Ammon's horn (tissue), 1 donor: ENCODE results near the gene SREBF1.

Experiments used
- DNase-seq: peaks from one replicate; pipeline ENCODE4 v3.0.0-alpha.2; 2016; ENCODE audit warnings: low spot score

Gene SREBF1

GRCh38 chr17:17795946-17796786 lies 40.6 kb downstream of the SREBF1 start:
- no peak for DNase-seq

GRCh38 chr17:17795296-17795695 lies 41.5 kb downstream of the SREBF1 start:
- no peak for DNase-seq

- DNase-seq: no peak
Measured at GRCh38 chr17:17794382-17794781, 42.4 kb downstream of the SREBF1 start.

DNA sequence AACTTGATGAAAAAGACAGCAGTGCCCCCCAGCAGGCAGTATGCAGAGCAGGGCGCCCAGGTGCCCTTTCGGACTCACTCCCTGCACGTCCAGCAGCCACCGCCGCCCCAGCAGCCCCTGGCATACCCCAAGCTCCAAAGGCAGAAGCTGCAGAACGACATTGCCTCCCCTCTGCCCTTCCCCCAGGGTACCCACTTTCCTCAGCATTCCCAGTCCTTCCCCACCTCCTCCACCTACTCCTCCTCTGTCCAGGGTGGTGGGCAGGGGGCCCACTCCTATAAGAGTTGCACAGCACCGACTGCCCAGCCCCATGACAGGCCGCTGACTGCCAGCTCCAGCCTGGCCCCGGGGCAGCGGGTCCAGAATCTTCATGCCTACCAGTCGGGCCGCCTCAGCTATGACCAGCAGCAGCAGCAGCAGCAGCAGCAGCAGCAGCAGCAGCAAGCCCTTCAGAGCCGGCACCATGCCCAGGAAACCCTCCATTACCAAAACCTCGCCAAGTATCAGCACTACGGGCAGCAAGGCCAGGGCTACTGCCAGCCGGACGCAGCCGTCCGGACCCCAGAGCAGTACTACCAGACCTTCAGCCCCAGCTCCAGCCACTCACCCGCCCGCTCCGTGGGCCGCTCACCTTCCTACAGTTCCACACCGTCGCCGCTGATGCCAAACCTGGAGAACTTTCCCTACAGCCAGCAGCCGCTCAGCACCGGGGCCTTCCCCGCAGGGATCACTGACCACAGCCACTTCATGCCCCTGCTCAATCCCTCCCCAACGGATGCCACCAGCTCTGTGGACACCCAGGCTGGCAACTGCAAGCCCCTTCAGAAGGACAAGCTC lies 43.2 kb downstream of the SREBF1 start:
- DNase-seq: no peak

DNA sequence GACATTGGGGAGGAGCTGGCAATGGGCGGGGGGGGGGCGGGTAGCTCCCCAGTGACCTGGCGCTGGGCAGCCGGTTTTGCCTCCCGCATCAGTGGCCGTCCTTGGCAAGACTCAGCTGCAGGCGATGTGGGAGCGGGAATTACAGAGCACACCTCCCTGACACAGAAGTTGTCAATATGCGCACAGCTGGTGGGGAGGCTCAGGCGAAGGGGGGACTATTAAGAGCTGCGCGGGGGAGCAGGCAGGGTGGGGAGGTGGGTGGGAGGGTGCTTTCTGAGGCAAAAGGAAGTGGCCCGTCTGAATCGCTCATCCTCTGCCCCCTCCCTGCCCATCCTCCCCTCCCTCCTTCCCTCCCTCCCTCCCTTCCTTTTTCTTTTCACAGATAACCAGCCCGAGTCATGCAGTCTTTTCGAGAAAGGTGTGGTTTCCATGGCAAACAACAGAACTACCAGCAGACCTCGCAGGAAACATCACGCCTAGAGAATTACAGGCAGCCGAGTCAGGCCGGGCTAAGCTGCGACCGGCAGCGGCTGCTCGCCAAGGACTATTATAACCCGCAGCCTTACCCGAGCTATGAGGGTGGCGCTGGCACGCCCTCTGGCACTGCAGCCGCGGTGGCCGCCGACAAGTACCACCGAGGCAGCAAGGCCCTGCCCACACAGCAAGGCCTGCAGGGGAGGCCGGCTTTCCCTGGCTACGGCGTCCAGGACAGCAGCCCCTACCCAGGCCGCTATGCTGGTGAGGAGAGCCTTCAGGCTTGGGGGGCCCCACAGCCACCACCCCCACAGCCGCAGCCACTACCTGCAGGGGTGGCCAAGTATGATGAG lies 44.0 kb downstream of the SREBF1 start:
- peak; percentile 67 for DNase-seq

DNA sequence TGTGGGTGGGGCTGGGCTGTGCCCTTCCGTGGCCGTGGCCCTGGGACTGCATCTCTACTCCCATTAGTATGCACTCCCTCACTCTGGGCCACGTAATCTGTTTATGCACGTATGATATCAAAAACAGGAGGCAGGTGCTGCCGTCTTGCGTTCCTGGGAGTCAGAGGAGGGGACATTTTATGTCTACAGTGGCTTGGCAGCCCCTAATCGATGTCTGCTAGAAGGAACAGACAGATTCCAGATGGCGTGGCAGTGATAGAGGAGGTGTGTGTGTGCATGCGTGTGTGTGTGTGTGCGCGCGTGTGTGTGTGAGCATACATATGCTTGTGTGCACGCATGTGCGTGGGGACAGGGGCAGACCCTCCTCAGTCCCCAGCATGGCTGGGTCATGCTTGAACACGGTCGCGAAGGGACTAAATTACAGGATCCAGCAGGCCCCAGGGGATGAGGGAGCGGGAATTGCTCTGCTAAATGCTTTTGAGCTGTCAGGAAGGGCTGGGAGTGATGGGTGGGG lies 44.7 kb downstream of the SREBF1 start:
- DNase-seq: no peak

DNA sequence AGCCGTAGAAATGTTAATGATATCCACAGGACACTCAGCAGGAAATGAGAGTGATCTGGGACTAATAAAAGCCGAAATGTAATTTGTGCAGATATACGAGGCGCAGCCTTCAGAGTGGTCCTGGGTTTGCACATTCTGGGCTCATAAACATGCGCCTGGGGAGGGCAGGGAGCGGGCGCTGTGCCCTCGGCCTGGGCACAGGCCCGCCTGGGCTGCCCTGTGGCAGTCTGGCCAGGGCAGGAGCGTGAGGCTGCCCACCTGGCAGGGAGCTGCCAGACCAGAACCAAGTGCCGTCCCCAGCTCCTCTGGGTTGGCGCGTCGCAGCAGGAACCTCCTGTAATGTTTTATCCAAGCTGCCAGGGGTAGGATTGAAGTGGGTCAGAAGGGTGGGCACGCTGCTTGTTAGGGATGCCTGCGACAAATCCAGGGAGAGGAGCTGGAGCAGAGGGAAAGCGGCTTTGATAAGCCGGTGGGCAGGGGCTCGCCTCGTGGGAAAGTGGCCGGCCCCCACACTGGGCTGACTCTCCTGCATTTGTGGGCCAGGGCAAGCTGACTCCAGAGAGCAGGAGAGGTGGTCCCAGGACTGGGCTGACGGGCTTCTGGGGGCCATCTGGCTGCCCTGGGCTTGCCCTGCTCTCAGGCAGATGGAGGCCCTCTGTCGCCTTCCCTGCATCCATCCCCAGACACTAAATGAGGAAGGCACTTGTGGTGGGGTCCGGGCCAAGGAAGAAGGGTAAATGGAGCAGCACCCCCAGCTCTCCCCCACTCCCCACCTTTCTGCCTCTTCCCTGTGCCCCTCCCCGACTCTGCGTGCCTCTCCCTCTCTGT lies 45.9 kb downstream of the SREBF1 start:
- DNase-seq: no peak

GRCh38 chr17:17789828-17790636 lies 46.8 kb downstream of the SREBF1 start:
- no peak for DNase-seq

DNA sequence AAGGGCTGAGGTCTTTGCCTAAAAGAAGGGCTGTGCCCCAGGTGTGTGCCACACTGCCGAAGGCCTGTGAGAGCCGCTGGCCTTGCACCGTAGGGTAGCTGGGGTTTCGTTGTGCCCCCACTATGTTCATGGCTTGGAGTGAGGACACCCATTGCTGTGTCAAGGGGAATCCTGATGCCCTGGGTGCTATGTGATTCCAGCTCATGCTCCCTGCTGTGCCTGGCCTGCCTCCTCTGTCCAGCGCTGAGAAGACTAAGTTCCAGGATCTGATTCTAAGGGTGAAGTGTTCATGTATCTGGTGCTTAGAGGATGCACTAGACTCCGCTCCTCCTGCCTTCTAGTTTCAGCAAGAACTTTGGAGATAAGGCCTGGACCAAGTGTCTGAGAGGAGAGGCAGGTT lies 47.4 kb downstream of the SREBF1 start:
- DNase-seq: no peak

- DNase-seq: no peak
Measured at GRCh38 chr17:17788967-17789366, 47.8 kb downstream of the SREBF1 start.

- no peak for DNase-seq
Measured at GRCh38 chr17:17787568-17787967, 49.2 kb downstream of the SREBF1 start.

DNA sequence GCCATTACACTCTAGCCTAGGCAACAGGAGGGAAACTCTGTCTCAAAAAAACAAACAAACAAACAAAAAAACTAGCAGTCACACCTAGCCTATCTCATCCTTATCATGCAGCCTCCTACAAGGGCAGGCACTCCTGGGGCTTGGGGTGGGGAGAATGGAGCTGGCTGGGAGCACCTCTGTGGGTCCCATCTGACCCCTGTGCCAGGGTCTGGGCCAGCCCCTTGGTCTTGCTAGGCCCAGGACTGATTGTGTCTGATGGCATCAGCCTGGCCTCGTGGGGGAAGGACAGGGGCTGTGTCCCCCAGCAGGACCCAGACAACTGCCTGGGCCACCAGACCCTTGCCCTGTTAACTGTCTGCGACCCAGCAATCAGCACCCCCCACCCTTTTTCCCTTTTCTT lies 49.8 kb downstream of the SREBF1 start:
- no peak for DNase-seq

DNA sequence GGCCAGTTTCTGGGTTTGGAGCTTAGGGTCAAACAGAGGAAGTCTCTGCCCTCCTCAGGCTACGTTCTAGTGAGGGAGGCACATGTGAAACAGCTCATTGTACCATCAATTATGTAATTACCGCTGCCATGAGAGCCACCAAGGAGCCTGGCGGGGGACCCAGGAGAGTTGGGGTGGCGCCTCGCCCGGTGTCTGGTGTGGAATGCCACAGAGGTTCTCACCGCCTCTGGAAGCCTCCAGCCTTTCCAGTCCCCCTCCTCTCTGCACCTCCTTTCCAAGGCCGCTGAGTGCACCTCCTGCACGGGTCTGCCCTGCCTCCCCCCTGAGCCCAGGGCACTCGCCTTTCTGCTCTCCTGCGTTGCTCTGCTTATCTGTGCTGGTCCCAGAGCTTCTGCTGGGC lies 51.4 kb downstream of the SREBF1 start:
- no peak for DNase-seq

GRCh38 chr17:17784657-17785267 lies 52.0 kb downstream of the SREBF1 start:
- DNase-seq: peak; percentile 45

DNA sequence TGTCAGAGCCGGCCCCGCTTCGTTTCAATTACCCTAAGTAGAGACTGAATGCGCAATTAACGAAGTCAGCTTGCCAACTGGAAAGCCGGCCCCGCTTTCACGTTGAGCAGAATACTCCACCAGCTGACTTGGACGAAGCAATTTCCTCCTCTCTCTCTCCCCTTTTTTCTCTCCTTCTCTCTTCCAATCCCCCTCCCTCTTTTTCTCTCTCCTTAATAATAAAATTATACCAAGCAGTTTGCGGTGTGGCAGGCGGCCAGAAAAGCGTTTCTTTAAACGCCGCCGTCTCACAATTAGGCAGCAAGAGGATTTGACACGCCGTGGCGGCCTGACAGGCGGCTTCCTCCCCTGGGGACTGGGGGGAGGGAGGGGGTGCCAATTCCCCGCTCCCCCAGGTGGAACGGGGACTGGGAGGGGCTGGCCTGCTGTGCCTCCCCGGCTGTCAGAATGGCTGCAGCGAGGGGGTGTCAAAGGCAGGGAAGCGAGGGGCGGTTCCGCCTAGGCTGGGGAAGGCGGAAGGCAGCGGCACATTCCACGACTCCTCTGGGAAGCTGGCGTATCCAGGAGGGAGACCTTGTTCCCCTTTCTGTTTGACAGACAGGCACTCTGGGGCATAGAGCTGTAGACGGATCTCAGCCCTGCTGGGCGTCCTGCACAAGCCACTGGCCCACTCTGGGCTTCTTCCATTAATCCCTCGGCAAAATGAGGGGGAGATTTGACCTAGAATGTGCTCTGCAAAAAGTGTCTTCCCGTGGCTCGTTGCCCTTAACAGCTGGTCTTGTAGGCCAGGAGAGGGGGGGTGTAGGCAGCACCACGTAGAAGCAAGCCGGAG lies 52.7 kb downstream of the SREBF1 start:
- peak; percentile 82 for DNase-seq

DNA sequence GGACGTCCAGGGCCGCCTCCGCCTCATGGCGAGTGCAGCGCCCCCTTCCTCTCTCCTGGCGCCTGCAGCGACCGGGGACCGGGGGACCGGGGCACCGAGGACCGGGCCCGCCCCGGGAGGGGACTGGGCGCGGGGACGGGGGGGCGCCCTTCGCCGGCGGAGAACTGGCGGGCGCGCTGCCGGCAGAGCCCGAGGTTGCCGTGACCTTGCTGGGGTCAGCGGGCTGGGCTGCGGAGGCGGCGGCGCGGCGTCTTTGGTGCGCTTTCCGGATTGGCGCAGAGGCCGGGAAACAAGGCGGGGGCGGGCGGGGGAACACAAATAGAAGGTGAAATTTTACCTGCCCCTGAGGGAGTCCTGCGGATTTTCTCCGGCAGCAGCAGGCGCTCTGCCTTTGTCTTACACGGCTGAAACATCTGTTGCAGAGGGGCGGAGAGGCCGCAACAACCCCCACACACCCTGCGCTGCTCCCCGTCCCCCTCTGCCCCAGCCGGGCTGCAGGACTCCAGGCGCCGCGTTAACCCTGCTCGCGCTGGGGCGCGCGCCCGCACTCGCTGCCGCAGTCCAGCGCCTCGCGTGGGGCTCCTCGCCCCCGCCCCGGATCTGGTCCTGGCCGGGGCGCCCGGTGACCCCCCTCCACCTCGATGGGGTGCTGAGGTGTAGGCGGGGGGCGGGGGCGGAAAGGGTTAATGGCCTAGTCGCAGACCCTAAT lies 53.5 kb downstream of the SREBF1 start:
- DNase-seq: peak; percentile 60

GRCh38 chr17:17782523-17783115 lies 54.2 kb downstream of the SREBF1 start:
- no peak for DNase-seq
